Smooth muscle cell (in vitro differentiated cells): ENCODE measurements around the gene ZNF280C. TPM values are rescaled to one million over a fixed set of nuclear protein-coding genes. Genes with fewer than 3 reads are reported as not detected.
"Not testable (repeated sequence)": the region's sequence is repeated elsewhere in the genome, so short reads cannot be mapped to it uniquely, and the experiment has no call there.

Source experiments
- DNase-seq: peaks from one replicate; lab custom pipeline; 2025; ENCODE audit not compliant: unreplicated experiment; lab: John Stamatoyannopoulos, UW
- H2AFZ ChIP-seq: fragments of 200-600 bp; sonication (generic); 2 replicates; pipeline ENCODE4 v1.6.0; 2016; ENCODE audit warnings: antibody characterized with exemption, low read depth, mild to moderate bottlenecking
- H3F3A ChIP-seq: fragments of 200-600 bp; sonication (generic); 2 replicates; pipeline ENCODE4 v1.6.0; 2017; ENCODE audit warnings: antibody characterized with exemption, low read depth
- H3K27ac ChIP-seq: fragments of 200-600 bp; sonication (generic); 2 replicates; pipeline ENCODE4 v1.5.1; 2016; ENCODE audit warnings: low read depth, mild to moderate bottlenecking
- H3K27me3 ChIP-seq: fragments of 200-600 bp; sonication (generic); 2 replicates; pipeline ENCODE4 v1.6.1; 2016; ENCODE audit warnings: low read depth, mild to moderate bottlenecking
- H3K36me3 ChIP-seq: fragments of 200-600 bp; sonication (generic); 2 replicates; pipeline ENCODE4 v1.5.1; 2016; ENCODE audit warnings: low read depth
- H3K4me1 ChIP-seq: fragments of 200-600 bp; sonication (generic); 2 replicates; pipeline ENCODE4 v1.5.1; 2016; ENCODE audit warnings: low read depth
- H3K4me2 ChIP-seq: fragments of 200-600 bp; sonication (generic); 2 replicates; pipeline ENCODE4 v1.6.0; 2016; ENCODE audit warnings: mild to moderate bottlenecking
- H3K4me3 ChIP-seq: fragments of 200-600 bp; sonication (generic); 2 replicates; pipeline ENCODE4 v1.5.1; 2016; ENCODE audit warnings: mild to moderate bottlenecking
- H3K79me2 ChIP-seq: fragments of 200-600 bp; sonication (generic); 2 replicates; pipeline ENCODE4 v1.6.0; 2016; ENCODE audit warnings: low read depth, mild to moderate bottlenecking
- H3K9ac ChIP-seq: fragments of 200-600 bp; sonication (generic); 2 replicates; pipeline ENCODE4 v1.6.0; 2016; ENCODE audit warnings: low read depth
- H3K9me3 ChIP-seq: fragments of 200-600 bp; sonication (generic); replicated peaks from 2 replicates; pipeline ENCODE4 v1.5.1; 2016; ENCODE audit warnings: low read depth
- H4K20me1 ChIP-seq: fragments of 200-600 bp; sonication (generic); 2 replicates; pipeline ENCODE4 v1.6.0; 2016; ENCODE audit warnings: low read depth
- CTCF ChIP-seq: fragments of 200-600 bp; sonication (generic); IDR thresholded peaks from 2 replicates; pipeline ENCODE4 v1.5.1; 2017; ENCODE audit warnings: borderline replicate concordance, mild to moderate bottlenecking, antibody characterized with exemption; ENCODE audit not compliant: insufficient read depth, poor library complexity, severe bottlenecking
- WGBS: methylation state at CpG from one replicate; pipeline ENCODE4 v1.1.7; 2016; ENCODE audit warnings: low lambda C conversion rate; 5-methylcytosine and 5-hydroxymethylcytosine counted together
- polyA plus RNA-seq: library from polyadenylated mRNA; unstranded; fragments of >200 nt; fragmentation: Nextera tagmentation; extraction: Ambion mirVana; gene quantifications from 2 replicates; pipeline ENCODE4 v1.2.1, GENCODE V29; 2016
- total RNA-seq: library from RNA; depleted of rRNA; stranded (reverse); fragments of >200 nt; gene quantifications from 2 replicates; pipeline ENCODE4 v1.2.3, GENCODE V29; 2014

The ZNF280C gene
- total and polyA plus RNA-seq, 2 experiments from 2014 or later = 1.5 to 7.7 TPM

- H3K27me3 ChIP-seq = no peaks in the 10 kb centered on the region
- no peaks in the 10 kb centered on the region for H3F3A ChIP-seq
- no peak for DNase-seq
- no peak overlapping the region for H3K27ac ChIP-seq
- no peak overlapping the region for H3K9ac ChIP-seq
- no peak overlapping the region for H3K4me3 ChIP-seq
- no peaks in the 10 kb centered on the region for H4K20me1 ChIP-seq
- no peaks in the 10 kb centered on the region for H3K79me2 ChIP-seq
- no peak overlapping the region for H2AFZ ChIP-seq
- H3K36me3 ChIP-seq = peaks cover 5% of the 10 kb centered on the region
- H3K4me2 ChIP-seq = no peak overlapping the region
- H3K4me1 ChIP-seq = no peaks in the 10 kb centered on the region
- 85% methylated on average over 6 of the region's 6 CpGs for WGBS
- TF ChIP-seq CTCF = no peak
- H3K9me3 ChIP-seq = no peaks in the 10 kb centered on the region
Measured at GRCh38 chrX:130247996-130248395, 20.7 kb downstream of the ZNF280C start.

- H3K4me2 ChIP-seq = no peak overlapping the region
Measured at GRCh38 chrX:130246084-130246483, 22.6 kb downstream of the ZNF280C start.

GRCh38 chrX:130245441-130245840, 23.3 kb downstream of the ZNF280C start:
- Histone ChIP-seq H3K9ac (no peak overlapping the region), H4K20me1 (no peaks in the 10 kb centered on the region), H3F3A (no peaks in the 10 kb centered on the region), H3K4me3 (no peak overlapping the region), H3K27me3 (no peaks in the 10 kb centered on the region), H3K27ac (peak overlapping the region; percentile 43), H2AFZ (no peak overlapping the region), H3K79me2 (no peaks in the 10 kb centered on the region), H3K4me1 (no peaks in the 10 kb centered on the region), H3K36me3 (peaks cover 5% of the 10 kb centered on the region), H3K4me2 (peak overlapping the region; percentile 54), H3K9me3 (no peaks in the 10 kb centered on the region)
- no peak for DNase-seq
- TF ChIP-seq CTCF = no peak

More at GRCh38 chrX:130246084-130246483, 22.6 kb downstream of the ZNF280C start:
- Histone ChIP-seq H4K20me1 (no peaks in the 10 kb centered on the region), H3K79me2 (no peaks in the 10 kb centered on the region), H3F3A (no peaks in the 10 kb centered on the region), H2AFZ (no peak overlapping the region), H3K9ac (no peak overlapping the region), H3K4me3 (no peak overlapping the region), H3K27ac (peak overlapping the region; percentile 43), H3K9me3 (no peaks in the 10 kb centered on the region), H3K4me1 (no peaks in the 10 kb centered on the region), H3K36me3 (peaks cover 5% of the 10 kb centered on the region), H3K27me3 (no peaks in the 10 kb centered on the region)
- 77% methylated on average over 2 of the region's 2 CpGs for WGBS
- no peak for DNase-seq
- no peak for TF ChIP-seq CTCF

- DNase-seq = not testable (repeated sequence)
- 73% methylated on average over 4 of the region's 4 CpGs for WGBS
Measured at GRCh38 chrX:130231184-130231583, 37.5 kb downstream of the ZNF280C start.

More at GRCh38 chrX:130231184-130231583, 37.5 kb downstream of the ZNF280C start:
- H2AFZ ChIP-seq, H3K79me2 ChIP-seq, H3K27ac ChIP-seq, H3F3A ChIP-seq, H3K9ac ChIP-seq, H3K4me2 ChIP-seq, H4K20me1 ChIP-seq, H3K27me3 ChIP-seq, H3K36me3 ChIP-seq, H3K9me3 ChIP-seq, H3K4me3 ChIP-seq, H3K4me1 ChIP-seq: not testable (repeated sequence)
